Measurements from ENCODE around the gene ATG9A.

Gene ATG9A

DNA sequence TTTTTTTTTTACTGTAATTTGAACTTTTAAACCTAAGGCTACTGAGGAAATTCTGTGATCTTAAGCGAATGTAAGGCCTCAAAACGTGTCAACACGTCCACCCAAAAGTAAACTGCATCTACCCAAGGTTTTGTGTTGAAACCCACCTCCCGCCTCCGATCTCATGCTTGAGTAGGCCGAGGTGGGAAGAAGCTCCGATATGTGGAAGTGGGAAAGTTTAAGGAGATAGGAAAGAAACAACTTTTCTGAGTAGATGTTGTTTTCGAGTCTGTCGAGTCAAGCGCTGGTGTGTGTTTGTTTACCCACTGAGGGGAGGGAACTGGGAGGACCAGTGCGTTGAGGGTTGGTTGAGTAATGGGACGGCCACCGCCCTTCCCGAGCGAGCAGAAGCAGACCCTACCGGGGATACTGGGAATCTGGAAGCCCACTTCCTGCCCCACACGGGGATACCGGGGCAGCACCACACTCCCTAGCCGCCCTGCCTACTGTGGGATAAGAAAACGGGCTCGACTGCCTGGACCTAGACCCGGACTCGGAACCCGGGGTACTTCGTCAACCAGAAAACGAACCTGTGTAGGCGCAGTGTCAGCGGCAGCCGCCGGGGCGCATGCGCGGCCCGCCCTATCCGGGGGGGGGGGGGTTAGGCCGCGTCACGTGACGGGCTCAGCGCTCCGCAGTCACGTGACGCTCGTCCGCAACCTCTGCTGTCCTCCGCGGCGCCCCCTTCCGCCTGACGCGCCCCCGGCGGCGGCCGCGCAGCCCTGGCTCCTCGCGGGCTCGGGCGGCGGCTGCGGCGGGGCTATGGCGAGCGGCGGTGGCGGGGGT, 51.7 kb downstream of the ATG9A start, which contains the start of gene RETREG2:
TSS of gene RETREG2 (plus strand) at position 724 of the 825 bp plus-strand sequence. CDS start at position 802, 78 bp downstream.
- peak; percentile 91 for DNase-seq (ENCODE audit: low spot score)

GRCh38 chr2:219176818-219177551, 52.5 kb downstream of the ATG9A start, which contains the start of gene CNPPD1:
Gene CNPPD1 (minus strand): TSS chr2:219176925. CDS start chr2:219176828, 97 bp downstream.
- DNase-seq (ENCODE audit: low spot score), result peak; percentile 86

DNA sequence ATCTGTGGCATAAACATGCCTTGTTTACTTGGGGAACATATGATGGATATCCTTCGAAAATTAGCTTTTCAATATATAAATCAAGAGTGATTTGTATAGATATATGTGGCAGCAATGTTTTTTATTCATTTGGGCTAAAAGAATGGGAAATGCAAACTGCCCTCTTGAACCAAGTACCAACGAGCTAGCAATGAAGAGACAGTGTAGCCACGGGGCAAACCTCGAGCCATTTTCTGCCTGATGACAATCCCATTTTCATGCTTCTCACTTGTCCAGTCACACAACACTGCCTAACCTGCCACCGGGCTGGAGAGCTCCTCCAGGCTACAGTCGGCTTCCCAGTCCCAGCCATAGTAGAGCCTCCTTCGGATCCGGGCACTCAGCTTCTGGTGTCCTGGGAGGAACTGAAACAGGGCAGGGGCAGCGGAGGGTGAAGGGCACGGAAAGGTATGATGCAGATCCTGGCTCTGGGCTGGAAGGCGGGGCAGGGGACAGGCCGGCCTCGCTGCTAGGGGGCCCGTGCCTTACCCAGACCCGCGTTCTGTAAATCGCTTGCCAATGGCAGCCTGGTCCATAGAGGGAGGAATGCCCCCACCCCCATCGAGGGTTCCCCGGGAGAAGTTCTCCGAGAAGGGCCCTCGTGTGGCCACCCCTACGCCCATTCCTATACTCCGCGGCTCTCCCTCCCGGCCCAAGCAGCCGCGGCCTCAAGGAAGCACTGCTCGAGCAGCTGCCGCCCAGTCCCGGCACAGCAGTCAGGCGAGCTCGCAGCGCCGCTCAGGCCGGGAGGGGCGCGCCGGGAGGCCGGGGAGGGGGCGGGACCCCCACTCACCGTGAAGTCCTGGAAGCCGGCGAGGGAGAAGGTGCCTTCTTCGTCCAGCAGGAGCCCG, 53.3 kb downstream of the ATG9A start:
- no peak for DNase-seq (ENCODE audit: low spot score)

DNA sequence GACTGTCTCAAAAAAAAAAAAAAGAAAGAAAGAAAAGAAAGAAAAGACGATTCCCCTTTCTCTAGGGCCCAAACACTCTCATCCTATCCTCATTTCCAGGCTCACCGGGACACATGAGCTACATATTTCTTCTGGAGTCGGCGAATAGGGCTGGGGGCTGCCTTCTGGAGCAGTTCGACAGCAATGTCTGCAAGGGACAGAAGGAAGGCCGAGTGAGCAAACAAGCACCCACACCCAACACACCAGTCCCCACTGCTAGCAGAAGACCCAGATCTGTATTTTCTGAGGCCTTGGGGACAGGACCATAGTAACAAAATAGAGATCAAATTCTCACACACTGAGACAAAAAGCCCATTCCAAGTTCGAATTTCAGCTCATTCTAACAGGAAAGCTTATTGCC, 54.0 kb downstream of the ATG9A start:
- no peak for DNase-seq (ENCODE audit: low spot score)

DNA sequence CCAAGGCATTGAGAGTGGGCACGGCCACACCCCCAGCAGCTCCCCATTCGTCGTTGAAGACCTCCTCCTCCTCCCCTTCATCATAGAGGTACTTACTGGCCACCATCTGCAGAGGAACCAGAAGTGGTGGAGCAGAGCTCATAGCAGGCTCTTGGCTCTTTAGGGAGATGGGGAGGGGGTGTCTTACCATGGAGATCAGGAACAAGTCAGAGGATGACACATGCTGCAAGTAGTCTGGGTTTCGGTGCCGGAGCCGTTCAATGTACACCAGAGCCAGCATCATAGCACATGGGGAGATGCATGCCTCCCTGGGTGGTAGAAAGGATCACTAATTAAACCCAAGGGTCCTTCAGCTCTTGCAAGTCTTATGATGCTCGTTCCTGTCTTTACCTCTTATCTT, 54.6 kb downstream of the ATG9A start:
- DNase-seq (ENCODE audit: low spot score), result no peak

DNA sequence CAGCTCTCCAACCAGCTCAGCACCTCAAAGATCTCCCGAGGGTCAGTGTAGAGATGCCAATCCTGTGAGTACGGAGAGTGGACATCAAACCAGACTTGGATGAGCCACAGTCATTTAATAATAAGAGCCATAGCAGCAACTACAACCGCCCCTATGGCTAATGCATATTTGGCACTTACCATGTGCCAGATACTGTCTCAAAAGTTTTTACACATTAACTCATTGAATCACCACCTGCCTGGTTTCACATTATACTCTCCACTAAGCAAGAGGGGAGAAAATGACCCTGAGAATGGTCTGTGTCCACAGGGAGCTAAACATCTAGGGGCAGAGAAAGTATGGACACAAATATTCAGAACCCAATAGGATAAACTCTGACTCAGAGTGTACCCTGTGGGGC, 55.3 kb downstream of the ATG9A start:
- DNase-seq (ENCODE audit: low spot score), result no peak

- no peak for DNase-seq (ENCODE audit: low spot score)
Observed at GRCh38 chr2:219173176-219173575, 56.3 kb downstream of the ATG9A start.

GRCh38 chr2:219172231-219173154, 56.9 kb downstream of the ATG9A start:
- DNase-seq (ENCODE audit: low spot score), result no peak

DNA sequence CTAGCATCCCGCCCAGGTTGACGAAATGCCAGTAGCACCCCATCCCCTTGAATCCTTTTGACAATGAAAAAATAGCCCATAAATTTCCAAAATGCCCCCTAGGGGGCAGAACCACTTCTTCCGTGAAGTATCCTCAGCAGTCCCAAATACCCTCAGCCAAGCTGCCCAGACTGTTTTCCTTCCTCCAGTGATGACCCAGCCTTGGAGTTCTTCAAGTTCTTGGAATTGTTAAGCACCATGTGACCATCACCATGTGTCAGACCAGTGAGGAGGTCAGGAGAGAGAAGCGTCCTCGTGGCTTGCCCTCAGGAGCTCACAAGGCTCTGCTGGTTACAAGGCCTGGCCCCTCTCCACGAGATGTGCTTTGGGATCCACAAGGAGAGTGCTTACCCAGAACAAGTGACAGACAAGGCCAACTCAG, 58.2 kb downstream of the ATG9A start:
- DNase-seq (ENCODE audit: low spot score), result peak; percentile 51

DNA sequence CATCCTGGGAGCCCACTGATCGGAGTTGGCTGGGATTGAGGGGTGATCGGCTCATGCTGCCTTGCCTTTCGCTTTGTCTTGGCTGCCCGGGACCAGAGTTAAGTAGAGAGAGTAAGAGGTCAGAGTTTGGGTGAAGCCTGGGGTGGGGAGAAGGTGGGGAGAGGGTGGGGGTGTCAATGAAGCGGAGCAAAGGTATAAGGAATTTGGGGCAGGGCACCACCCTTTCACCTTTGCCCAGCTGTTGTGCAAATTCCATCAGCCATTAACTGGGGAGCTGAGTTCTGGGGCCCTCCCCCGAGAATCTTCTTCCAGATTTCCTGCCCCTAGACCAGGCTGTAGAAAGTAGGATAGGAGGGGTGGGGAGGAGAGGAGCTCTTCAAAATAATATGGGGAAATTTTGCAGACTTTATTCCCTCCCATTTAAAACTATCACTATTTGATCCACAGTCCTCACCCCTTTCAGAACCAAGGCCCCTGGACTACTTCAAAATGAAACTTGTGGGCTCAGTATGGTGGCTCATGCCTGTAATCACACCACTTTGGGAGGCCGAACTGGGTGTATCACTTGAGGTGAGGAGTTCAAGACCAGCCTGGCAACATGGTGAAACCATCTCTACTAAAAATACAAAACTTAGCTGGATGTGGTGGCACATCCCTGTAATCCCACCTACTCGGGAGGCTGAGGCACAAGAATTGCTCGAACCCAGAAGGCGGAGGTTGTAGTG, 59.3 kb downstream of the ATG9A start, which contains the start of gene SLC23A3:
TSS of gene SLC23A3 (minus strand) at position 100 of the 725 bp plus-strand sequence. CDS start at position 55, 45 bp downstream.
- no peak for DNase-seq (ENCODE audit: low spot score)
